Glutamatergic neuron (in vitro differentiated cells): ENCODE results near the gene DOCK3. TPM values are rescaled to one million over a fixed set of nuclear protein-coding genes. Genes with fewer than 3 reads are reported as not detected.
"Not testable (repeated sequence)": the region's sequence is repeated elsewhere in the genome, so short reads cannot be mapped to it uniquely, and the experiment has no call there.

Experiments
- DNase-seq: peaks from one replicate; pipeline ENCODE4 v3.0.0; 2022
- H3K27ac Mint-ChIP-seq: one replicate; pipeline ENCODE4 v1.8.0; 2020; ENCODE audit warnings: mild to moderate bottlenecking, mixed read lengths, inconsistent platforms; ENCODE audit not compliant: unreplicated experiment
- H3K27me3 Mint-ChIP-seq: one replicate; pipeline ENCODE4 v1.8.0; 2020; ENCODE audit warnings: mild to moderate bottlenecking, moderate library complexity, mixed read lengths, inconsistent platforms; ENCODE audit not compliant: unreplicated experiment
- H3K36me3 Mint-ChIP-seq: one replicate; pipeline ENCODE4 v1.8.0; 2020; ENCODE audit warnings: mild to moderate bottlenecking, mixed read lengths, inconsistent platforms; ENCODE audit not compliant: unreplicated experiment
- H3K4me1 Mint-ChIP-seq: one replicate; pipeline ENCODE4 v1.8.0; 2020; ENCODE audit warnings: mild to moderate bottlenecking, low read depth, mixed read lengths, inconsistent platforms; ENCODE audit not compliant: unreplicated experiment
- H3K4me3 Mint-ChIP-seq: one replicate; pipeline ENCODE4 v1.8.0; 2020; ENCODE audit warnings: mild to moderate bottlenecking, mixed read lengths, inconsistent platforms; ENCODE audit not compliant: unreplicated experiment
- H3K9me3 Mint-ChIP-seq: one replicate; pipeline ENCODE4 v1.8.0; 2020; ENCODE audit warnings: mild to moderate bottlenecking, moderate library complexity, mixed read lengths, inconsistent platforms; ENCODE audit not compliant: unreplicated experiment
- total RNA-seq: library from RNA; stranded (reverse); fragmentation: NEBNext Ultra II Directional; extraction: Animal tissue kit (Norgen Biotek cat#: 25700); gene quantifications from one replicate; pipeline ENCODE4 v1.2.1, GENCODE V29; 2021; ENCODE audit not compliant: unreplicated experiment
- TF ChIP-seq, protein P1 (sequence below): fragments of 200-600 bp; sonication (generic); IDR thresholded peaks from one replicate; pipeline ENCODE4 v1.5.0; 2021; ENCODE audit not compliant: partially characterized antibody, unreplicated experiment

The DOCK3 gene
- total RNA-seq, 1 donor from 2014 or later, result 13.4 TPM

GRCh38 chr3:51384726-51385473, 710.2 kb downstream of the DOCK3 start, which contains the start of gene MANF:
TSS of gene MANF (plus strand) at chr3:51385291. CDS start at chr3:51385343, 52 bp downstream.
- TF ChIP-seq, protein P1, sequence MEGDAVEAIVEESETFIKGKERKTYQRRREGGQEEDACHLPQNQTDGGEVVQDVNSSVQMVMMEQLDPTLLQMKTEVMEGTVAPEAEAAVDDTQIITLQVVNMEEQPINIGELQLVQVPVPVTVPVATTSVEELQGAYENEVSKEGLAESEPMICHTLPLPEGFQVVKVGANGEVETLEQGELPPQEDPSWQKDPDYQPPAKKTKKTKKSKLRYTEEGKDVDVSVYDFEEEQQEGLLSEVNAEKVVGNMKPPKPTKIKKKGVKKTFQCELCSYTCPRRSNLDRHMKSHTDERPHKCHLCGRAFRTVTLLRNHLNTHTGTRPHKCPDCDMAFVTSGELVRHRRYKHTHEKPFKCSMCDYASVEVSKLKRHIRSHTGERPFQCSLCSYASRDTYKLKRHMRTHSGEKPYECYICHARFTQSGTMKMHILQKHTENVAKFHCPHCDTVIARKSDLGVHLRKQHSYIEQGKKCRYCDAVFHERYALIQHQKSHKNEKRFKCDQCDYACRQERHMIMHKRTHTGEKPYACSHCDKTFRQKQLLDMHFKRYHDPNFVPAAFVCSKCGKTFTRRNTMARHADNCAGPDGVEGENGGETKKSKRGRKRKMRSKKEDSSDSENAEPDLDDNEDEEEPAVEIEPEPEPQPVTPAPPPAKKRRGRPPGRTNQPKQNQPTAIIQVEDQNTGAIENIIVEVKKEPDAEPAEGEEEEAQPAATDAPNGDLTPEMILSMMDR, result no peak
- H3K4me1 Mint-ChIP-seq, result peaks cover 30% of the 10 kb centered on the region

DNA sequence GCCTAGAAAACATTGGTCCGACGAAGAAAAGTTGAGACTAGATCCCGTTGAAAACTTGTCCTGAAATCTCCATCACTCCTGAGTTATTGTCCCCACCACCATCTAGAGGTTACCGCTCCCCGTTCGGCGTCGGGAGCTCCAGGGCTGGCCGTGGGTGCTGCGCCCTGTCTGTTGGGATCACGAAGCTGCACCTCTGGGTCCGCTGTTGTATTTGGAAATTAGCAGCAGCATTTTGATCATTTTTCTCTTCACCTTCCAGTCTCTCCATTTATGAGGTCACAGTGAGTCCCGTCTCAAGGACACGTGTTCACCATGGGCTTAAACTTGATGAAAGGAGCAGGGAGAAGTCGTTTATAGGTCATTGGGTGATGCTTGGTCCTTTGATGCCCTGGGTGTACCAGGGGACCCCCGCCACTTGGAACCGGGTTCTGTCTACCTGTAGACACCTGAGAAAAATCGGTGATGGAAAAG, 710.9 kb downstream of the DOCK3 start:
- peaks cover 9% of the 10 kb centered on the region for H3K9me3 Mint-ChIP-seq
- no peaks in the 10 kb centered on the region for H3K36me3 Mint-ChIP-seq
- no peak for DNase-seq
- H3K27me3 Mint-ChIP-seq, result peaks cover 11% of the 10 kb centered on the region
- peak overlapping the region; percentile 93 for H3K4me3 Mint-ChIP-seq
- peaks cover 28% of the 10 kb centered on the region for H3K4me1 Mint-ChIP-seq
- peak overlapping the region; percentile 91 for H3K27ac Mint-ChIP-seq
- TF ChIP-seq, protein P1, result no peak

More at GRCh38 chr3:51384726-51385473, 710.2 kb downstream of the DOCK3 start, which contains the start of gene MANF:
- peak within 1 kb of the TSS; percentile 98 for H3K4me3 Mint-ChIP-seq
- peaks cover 7% of the 10 kb centered on the region for H3K9me3 Mint-ChIP-seq
- H3K27ac Mint-ChIP-seq, result peak within 1 kb of the TSS; percentile 99
- H3K36me3 Mint-ChIP-seq, result no peaks in the 10 kb centered on the region
- peak; percentile 97 for DNase-seq
- H3K27me3 Mint-ChIP-seq, result peaks cover 11% of the 10 kb centered on the region

GRCh38 chr3:51386159-51386851, 711.6 kb downstream of the DOCK3 start:
- no peaks in the 10 kb centered on the region for H3K36me3 Mint-ChIP-seq
- peaks cover 10% of the 10 kb centered on the region for H3K9me3 Mint-ChIP-seq
- H3K27me3 Mint-ChIP-seq, result peaks cover 11% of the 10 kb centered on the region
- peaks cover 28% of the 10 kb centered on the region for H3K4me1 Mint-ChIP-seq
- TF ChIP-seq, protein P1, result peak; percentile 18
- peak overlapping the region; percentile 91 for H3K27ac Mint-ChIP-seq
- no peak for DNase-seq
- peak overlapping the region; percentile 93 for H3K4me3 Mint-ChIP-seq

DNA sequence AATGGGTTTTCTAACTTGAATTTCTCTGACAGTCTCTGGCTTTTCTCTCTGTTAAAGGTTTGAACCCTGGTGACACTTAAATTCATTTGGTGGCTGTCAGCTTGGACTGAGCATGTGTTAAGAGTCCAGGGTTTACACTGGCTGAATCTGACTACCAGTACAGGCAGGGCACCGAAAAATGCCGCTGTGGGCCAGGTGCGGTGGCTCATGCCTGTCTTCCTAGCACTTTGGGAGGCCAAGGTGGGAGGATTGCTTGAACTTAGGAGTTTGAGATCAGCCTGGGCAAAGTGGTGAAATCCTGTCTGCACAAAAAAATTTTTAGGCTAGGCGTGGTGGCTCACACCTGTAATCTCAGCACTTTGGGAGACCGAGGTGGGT, 712.1 kb downstream of the DOCK3 start:
- Mint-ChIP-seq H3K9me3 (peaks cover 12% of the 10 kb centered on the region), H3K27me3 (peaks cover 9% of the 10 kb centered on the region), H3K4me1 (peaks cover 28% of the 10 kb centered on the region), H3K36me3 (no peaks in the 10 kb centered on the region), H3K4me3 (peak overlapping the region; percentile 93), H3K27ac (peak overlapping the region; percentile 43)
- TF ChIP-seq, protein P1, result peak; percentile 4
- DNase-seq, result no peak

DNA sequence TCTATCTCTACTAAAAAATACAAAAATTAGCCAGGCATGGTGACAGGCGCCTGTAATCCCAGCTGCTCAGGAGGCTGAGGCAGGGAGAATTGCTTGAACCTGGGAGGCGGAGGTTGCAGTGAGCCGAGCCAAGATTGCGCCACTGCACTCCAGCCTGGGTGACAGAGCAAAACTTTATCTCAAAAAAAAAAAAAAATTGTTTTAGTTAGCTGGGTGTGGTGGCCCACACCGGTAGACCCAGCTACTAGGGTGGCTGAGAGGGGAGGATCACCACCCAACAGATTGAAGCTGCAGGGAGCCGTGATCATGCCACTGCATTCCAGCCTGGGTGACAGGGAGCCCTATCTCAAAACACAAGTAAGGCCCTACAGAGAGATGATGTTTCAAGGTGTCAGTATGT, 712.6 kb downstream of the DOCK3 start:
- not testable (repeated sequence) for H3K36me3 Mint-ChIP-seq, H3K27me3 Mint-ChIP-seq, DNase-seq
- Mint-ChIP-seq H3K4me3 (peak overlapping the region; percentile 93), H3K9me3 (peaks cover 12% of the 10 kb centered on the region), H3K27ac (peak overlapping the region; percentile 28), H3K4me1 (peaks cover 28% of the 10 kb centered on the region)
